T-cell (primary cell): Measurements from ENCODE around the gene LRRC4. TPM values are rescaled to one million over a fixed set of nuclear protein-coding genes. Genes with fewer than 3 reads are reported as not detected.

Source experiments
- ATAC-seq, 4 experiments: fragments of 200-7000 bp in 3 of 4; fragments of 150-1000 bp in 1 of 4; cut with Tn5 transposase; replicated peaks in 1 of 4; 1 replicate in 3 of 4; 2 replicates in 1 of 4; pipeline ENCODE4 v1.10.0; 2021; ENCODE audit warnings: moderate library complexity in 3 of 4, mild to moderate bottlenecking in 2 of 4, moderate number of reproducible peaks in 1 of 4
- CTCF ChIA-PET, 2 donors: fragments of 300-600 bp; sonication (Branson Sonifier 250); formaldehyde crosslinking; loops; one replicate each; lab custom pipeline; 2022; ENCODE audit warnings: antibody characterized with exemption in 2 of 2; lab: Charles Lee
- POLR2A ChIA-PET, 2 donors: fragments of 300-600 bp; sonication (Branson Sonifier 250); formaldehyde crosslinking; loops; one replicate each; lab custom pipeline; 2022; ENCODE audit warnings: antibody characterized with exemption in 2 of 2; lab: Charles Lee
- DNase-seq, 35 experiments: peaks; one replicate each; pipeline versions ENCODE4 v3.0.0 to v3.0.0-alpha.2; 2013 to 2023
- H3K27ac ChIP-seq: one replicate; pipeline ENCODE4 v1.5.1; 2013; ENCODE audit warnings: low read length
- H3K27me3 ChIP-seq, 2 experiments: replicated peaks in 1 of 2; 1 replicate in 1 of 2; 2 replicates in 1 of 2; pipeline versions ENCODE4 v1.6.1 to v1.7.0; 2013; ENCODE audit warnings: low read length in 1 of 2, mixed read lengths in 1 of 2; ENCODE audit not compliant: control insufficient read depth in 2 of 2, insufficient read depth in 2 of 2; ENCODE audit errors: extremely low read depth in 1 of 2
- H3K36me3 ChIP-seq, 2 donors: 1 replicate in 1 of 2; 2 replicates in 1 of 2; pipeline versions ENCODE4 v1.6.1 to v1.7.0; 2013; ENCODE audit warnings: low read length in 1 of 2; ENCODE audit not compliant: control insufficient read depth in 2 of 2, insufficient read depth in 1 of 2; ENCODE audit errors: extremely low read depth in 1 of 2
- H3K4me1 ChIP-seq, 2 experiments: 1 replicate in 1 of 2; 2 replicates in 1 of 2; pipeline versions ENCODE4 v1.6.1 to v1.7.0; 2013; ENCODE audit warnings: low read length in 2 of 2, mixed read lengths in 1 of 2; ENCODE audit not compliant: insufficient read depth in 2 of 2, control insufficient read depth in 1 of 2; ENCODE audit errors: extremely low read depth in 1 of 2
- H3K4me3 ChIP-seq, 2 donors: 1 replicate in 1 of 2; 2 replicates in 1 of 2; pipeline versions ENCODE4 v1.5.1 to v1.7.0; 2013; ENCODE audit warnings: mild to moderate bottlenecking in 2 of 2, low read length in 1 of 2, moderate library complexity in 1 of 2; ENCODE audit not compliant: control insufficient read depth in 1 of 2; ENCODE audit errors: extremely low read depth in 1 of 2
- H3K9me3 ChIP-seq: 2 replicates; pipeline ENCODE4 v1.7.0; 2013
- H3K27ac Mint-ChIP-seq, 2 donors: one replicate each; pipeline ENCODE4 v1.8.0; 2020 to 2021; ENCODE audit warnings: mild to moderate bottlenecking in 2 of 2, mixed read lengths in 2 of 2
- H3K27me3 Mint-ChIP-seq, 2 donors: one replicate each; pipeline ENCODE4 v1.8.0; 2021 to 2022; ENCODE audit warnings: mixed read lengths in 2 of 2
- H3K36me3 Mint-ChIP-seq: one replicate; pipeline ENCODE4 v1.8.0; 2021; ENCODE audit warnings: mixed read lengths
- H3K4me1 Mint-ChIP-seq, 3 donors: one replicate each; pipeline ENCODE4 v1.8.0; 2020 to 2022; ENCODE audit warnings: mixed read lengths in 3 of 3, mild to moderate bottlenecking in 1 of 3
- H3K4me3 Mint-ChIP-seq, 3 donors: one replicate each; pipeline ENCODE4 v1.8.0; 2020 to 2022; ENCODE audit warnings: mild to moderate bottlenecking in 3 of 3, mixed read lengths in 3 of 3, moderate library complexity in 3 of 3
- H3K9me3 Mint-ChIP-seq, 3 donors: one replicate each; pipeline ENCODE4 v1.8.0; 2020 to 2022; ENCODE audit warnings: mixed read lengths in 3 of 3
- WGBS: methylation state at CpG from one replicate; pipeline ENCODE4 v1.1.5; 2013; ENCODE audit warnings: missing lambda C conversion rate; ENCODE audit not compliant: insufficient coverage; 5-methylcytosine and 5-hydroxymethylcytosine counted together
- total RNA-seq, 35 experiments: library from RNA in 6 of 35; stranded (reverse) in 6 of 35; fragments of 120-200 nt in 1 of 35; gene quantifications; one replicate each; pipeline versions ENCODE4 v1.2.1 to v1.2.4 and lab custom pipeline; 2013 to 2026

The LRRC4 gene
- total RNA-seq, 5 donors from 2014 or later (not counting 1 experiment from before 2014, with no cell fraction given), result 0.07 to 0.77 (median 0.18) TPM; not detected in 2

DNA sequence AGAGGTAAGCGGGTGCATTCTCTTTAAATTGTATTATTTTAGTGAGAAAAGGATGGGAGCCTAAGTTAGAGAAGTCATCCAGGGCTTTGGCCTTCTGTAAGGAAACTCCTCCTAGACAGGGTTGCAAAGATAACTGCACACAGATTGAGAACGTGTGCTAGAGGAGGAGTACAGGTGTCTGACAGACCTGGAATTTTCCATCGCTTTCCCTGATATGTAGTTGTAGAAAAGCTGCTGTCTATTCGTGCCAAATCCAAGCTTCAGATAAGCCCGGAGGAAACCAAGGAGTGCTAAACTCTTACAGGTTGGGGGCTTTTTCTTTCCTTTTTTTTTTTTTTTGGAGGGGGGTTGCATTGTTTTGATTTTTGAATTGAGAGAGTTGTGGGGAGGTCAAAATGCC is 23.1 kb downstream of the LRRC4 start:
- Histone ChIP-seq H3K27ac (no peak overlapping the region), H3K9me3 (no peaks in the 10 kb centered on the region), H3K36me3 (peaks cover 0 to 18% of the 10 kb centered on the region in 2 donors), H3K27me3 (no peaks in the 10 kb centered on the region), H3K4me3 (no peak overlapping the region), H3K4me1 (peaks cover 2 to 6% of the 10 kb centered on the region in 2 experiments)
- no peak for DNase-seq
- no peak overlapping the region for H3K27ac Mint-ChIP-seq
- peaks cover 36% of the 10 kb centered on the region for H3K36me3 Mint-ChIP-seq
- ATAC-seq, result no peak
- H3K4me1 Mint-ChIP-seq, result peaks cover 11 to 15% (median 11%) of the 10 kb centered on the region in 3 donors
- H3K9me3 Mint-ChIP-seq, result no peaks in the 10 kb centered on the region
- H3K4me3 Mint-ChIP-seq, result no peak overlapping the region
- POLR2A ChIA-PET, result no interaction called here
- 96% methylated on average over 4 of the region's 5 CpGs for WGBS
- CTCF ChIA-PET, result no interaction called here
- H3K27me3 Mint-ChIP-seq, result no peaks in the 10 kb centered on the region

DNA sequence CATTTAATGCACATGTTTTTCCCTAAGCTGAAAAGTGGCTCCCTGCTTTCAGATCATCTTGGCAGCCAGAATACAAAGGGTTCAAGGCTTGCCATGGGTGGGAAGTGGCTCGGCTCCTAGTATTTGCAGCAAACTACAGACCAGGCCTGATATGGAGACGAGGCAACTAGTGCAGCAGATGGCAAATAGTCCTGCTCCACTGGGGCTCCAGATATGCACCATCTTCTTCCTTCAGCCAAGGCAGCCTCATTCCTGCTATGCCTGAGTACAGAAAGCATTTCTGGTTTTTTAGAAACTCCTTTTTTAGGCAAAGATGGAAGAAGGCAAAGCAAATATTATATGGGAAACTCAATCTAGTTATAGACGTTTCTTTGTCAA is 23.9 kb downstream of the LRRC4 start:
- H3K4me3 ChIP-seq, result no peak overlapping the region
- ChIA-PET POLR2A (no interaction called here), CTCF (no interaction called here)
- 100% methylated on average over 1 of the region's 3 CpGs for WGBS
- no peak for DNase-seq
- Mint-ChIP-seq H3K36me3 (peaks cover 31% of the 10 kb centered on the region), H3K4me3 (no peak overlapping the region), H3K27me3 (no peaks in the 10 kb centered on the region), H3K4me1 (peaks cover 20 to 24% (median 20%) of the 10 kb centered on the region in 3 donors), H3K27ac (no peak overlapping the region), H3K9me3 (no peaks in the 10 kb centered on the region)
- peaks cover 3 to 15% of the 10 kb centered on the region in 2 donors for H3K36me3 ChIP-seq
- H3K4me1 ChIP-seq, result peaks cover 2 to 6% of the 10 kb centered on the region in 2 experiments
- no peaks in the 10 kb centered on the region for H3K27me3 ChIP-seq
- no peak for ATAC-seq
- no peaks in the 10 kb centered on the region for H3K9me3 ChIP-seq
- no peak overlapping the region for H3K27ac ChIP-seq

DNA sequence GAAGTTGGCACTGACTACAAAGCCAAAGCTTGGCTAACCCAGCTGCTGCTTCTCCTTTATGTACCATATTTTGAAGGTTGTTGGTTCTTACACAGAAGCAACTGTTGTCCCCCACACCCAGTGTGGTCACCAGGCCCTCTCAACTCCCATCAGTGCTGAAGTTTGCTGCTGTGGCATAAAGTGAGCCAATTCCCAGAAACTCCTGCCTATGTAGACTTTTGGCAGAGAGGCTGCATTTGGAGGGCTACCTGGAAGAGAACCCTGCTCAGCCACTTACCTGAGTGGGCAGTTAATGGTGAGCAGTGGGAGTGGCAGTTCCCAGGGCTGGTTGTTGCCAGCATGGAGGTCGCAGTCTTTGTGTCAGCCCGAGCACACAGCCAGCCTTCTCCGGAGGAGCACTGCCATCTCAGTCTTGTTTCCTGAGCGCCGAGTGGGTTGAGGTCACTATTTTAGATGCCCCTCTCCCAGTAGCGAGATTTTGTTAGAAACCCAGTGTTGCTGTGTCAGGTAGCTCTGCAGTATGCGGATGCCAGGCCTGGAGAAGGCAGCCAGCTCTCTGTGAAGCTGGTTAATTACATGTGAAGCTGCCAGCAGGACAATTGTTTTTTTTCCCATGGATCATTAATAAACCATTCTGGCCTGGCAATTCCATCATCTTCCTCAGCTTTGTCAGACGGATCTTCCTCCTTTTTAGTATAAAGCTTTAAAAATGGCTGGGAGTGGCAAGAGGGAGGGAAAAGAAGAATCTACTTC is 24.5 kb downstream of the LRRC4 start:
- no peak overlapping the region for H3K27ac Mint-ChIP-seq
- peaks cover 24 to 29% (median 25%) of the 10 kb centered on the region in 3 donors for H3K4me1 Mint-ChIP-seq
- Histone ChIP-seq H3K27ac (no peak overlapping the region), H3K27me3 (no peaks in the 10 kb centered on the region), H3K9me3 (no peaks in the 10 kb centered on the region), H3K4me3 (no peak overlapping the region), H3K4me1 (peaks cover 2 to 6% of the 10 kb centered on the region in 2 experiments), H3K36me3 (peaks cover 3 to 12% of the 10 kb centered on the region in 2 donors)
- 97% methylated on average over 5 of the region's 8 CpGs for WGBS
- H3K36me3 Mint-ChIP-seq, result peaks cover 28% of the 10 kb centered on the region
- POLR2A ChIA-PET, result no interaction called here
- DNase-seq (no peak), ATAC-seq (no peak)
- H3K9me3 Mint-ChIP-seq, result no peaks in the 10 kb centered on the region
- CTCF ChIA-PET, result no interaction called here
- H3K4me3 Mint-ChIP-seq, result no peak overlapping the region
- no peaks in the 10 kb centered on the region for H3K27me3 Mint-ChIP-seq

DNA sequence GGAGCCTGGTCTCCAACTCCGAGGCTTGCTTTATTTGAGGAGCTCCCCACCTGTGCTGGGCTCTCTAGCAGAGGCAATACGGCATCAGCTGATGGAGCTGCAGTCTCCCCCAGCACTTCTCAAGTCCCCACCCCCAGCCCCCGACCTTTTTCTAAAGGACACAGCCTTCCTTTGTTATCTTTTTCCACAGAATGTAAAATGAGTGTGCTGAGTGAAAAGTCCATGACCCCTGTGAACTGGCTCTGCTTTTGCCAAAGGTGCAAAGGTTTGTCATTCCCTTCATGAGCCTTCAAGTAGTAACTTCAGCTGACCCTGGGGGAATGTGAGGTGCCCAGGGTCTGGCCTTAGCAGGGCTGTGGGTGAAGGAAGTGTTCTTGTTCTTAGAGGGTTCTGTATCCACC is 25.5 kb downstream of the LRRC4 start:
- Histone ChIP-seq H3K36me3 (peaks cover 3 to 12% of the 10 kb centered on the region in 2 donors), H3K27ac (no peak overlapping the region), H3K9me3 (no peaks in the 10 kb centered on the region), H3K4me1 (peaks cover 2 to 6% of the 10 kb centered on the region in 2 experiments), H3K27me3 (no peaks in the 10 kb centered on the region), H3K4me3 (no peak overlapping the region)
- Mint-ChIP-seq H3K4me1 (peaks cover 24 to 29% (median 28%) of the 10 kb centered on the region in 3 donors), H3K9me3 (no peaks in the 10 kb centered on the region), H3K36me3 (peaks cover 29% of the 10 kb centered on the region), H3K27ac (no peak overlapping the region), H3K27me3 (no peaks in the 10 kb centered on the region), H3K4me3 (no peak overlapping the region)
- no CpG with 5 or more reads among the region's 3 CpGs for WGBS
- DNase-seq (no peak), ATAC-seq (no peak)
- ChIA-PET POLR2A (no interaction called here), CTCF (interaction anchor here in 1 of 2 donors (1.0 kb wide), 1 partner anchor 13 kb away, joined by 3 read pairs; no protein-coding TSS in a partner anchor)

DNA sequence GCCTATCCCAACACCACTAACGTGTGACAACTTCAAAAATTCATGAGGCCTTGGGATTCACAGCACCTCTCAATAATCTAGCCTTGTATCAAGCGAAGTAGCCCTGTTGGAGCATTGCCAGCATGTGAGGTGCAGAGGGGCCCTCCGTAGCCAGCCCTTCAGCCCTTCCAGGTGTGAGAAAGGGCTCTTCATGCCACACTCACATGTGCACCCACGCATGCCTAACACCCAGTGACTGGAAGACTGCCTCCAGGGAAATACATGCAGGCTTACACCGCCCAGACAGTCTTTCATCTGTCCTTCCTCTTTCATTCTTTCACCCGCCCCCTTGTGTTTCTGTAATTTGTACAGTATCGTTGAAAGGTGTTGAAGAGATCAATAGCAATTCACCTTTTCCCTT is 26.1 kb downstream of the LRRC4 start:
- H3K36me3 Mint-ChIP-seq, result peaks cover 27% of the 10 kb centered on the region
- peaks cover 24 to 28% (median 25%) of the 10 kb centered on the region in 3 donors for H3K4me1 Mint-ChIP-seq
- no peak overlapping the region for H3K4me3 Mint-ChIP-seq
- ChIA-PET CTCF (interaction anchor here in 1 of 2 donors (1.0 kb wide), 1 partner anchor 14 kb away, joined by 3 read pairs; no protein-coding TSS in a partner anchor), POLR2A (interaction anchor here in 1 of 2 donors (0.6 kb wide), 1 partner anchor 335 kb away, joined by 4 read pairs; no protein-coding TSS in a partner anchor)
- H3K27me3 ChIP-seq, result no peaks in the 10 kb centered on the region
- peaks cover 2 to 6% of the 10 kb centered on the region in 2 experiments for H3K4me1 ChIP-seq
- H3K9me3 Mint-ChIP-seq, result no peaks in the 10 kb centered on the region
- H3K27me3 Mint-ChIP-seq, result no peaks in the 10 kb centered on the region
- no peak overlapping the region for H3K4me3 ChIP-seq
- DNase-seq, result no peak
- no peak overlapping the region for H3K27ac Mint-ChIP-seq
- no peaks in the 10 kb centered on the region for H3K9me3 ChIP-seq
- WGBS, result 100% methylated on average over 1 of the region's 7 CpGs
- peaks cover 3 to 9% of the 10 kb centered on the region in 2 donors for H3K36me3 ChIP-seq
- no peak for ATAC-seq
- H3K27ac ChIP-seq, result no peak overlapping the region

DNA sequence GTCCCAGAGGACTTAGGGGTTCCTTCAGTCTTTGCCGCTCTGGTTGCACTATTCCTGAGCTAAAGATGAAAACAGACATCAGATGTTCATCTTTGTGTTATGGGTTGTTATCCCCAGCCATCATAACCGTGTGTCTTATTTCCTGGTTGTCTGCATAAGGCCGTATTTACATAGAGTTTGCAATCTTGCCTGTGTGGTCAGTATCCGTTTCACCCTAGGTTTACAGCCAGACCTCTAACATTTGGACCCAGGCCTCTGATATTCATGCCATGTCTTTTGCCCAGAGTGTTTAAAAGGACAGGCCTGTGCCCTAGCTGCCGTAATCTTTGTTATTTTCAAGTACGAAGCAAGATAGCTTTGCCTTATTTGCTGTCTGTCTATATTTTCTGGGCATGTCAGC is 26.6 kb downstream of the LRRC4 start:
- no peak overlapping the region for H3K27ac Mint-ChIP-seq
- no peak for ATAC-seq
- H3K27me3 Mint-ChIP-seq, result no peaks in the 10 kb centered on the region

More for the DNA sequence above, 26.6 kb downstream of the LRRC4 start:
- Mint-ChIP-seq H3K4me1 (peaks cover 24 to 28% (median 24%) of the 10 kb centered on the region in 3 donors), H3K9me3 (no peaks in the 10 kb centered on the region), H3K36me3 (peaks cover 22% of the 10 kb centered on the region), H3K4me3 (no peak overlapping the region)
- Histone ChIP-seq H3K4me1 (peaks cover 2 to 6% of the 10 kb centered on the region in 2 experiments), H3K9me3 (no peaks in the 10 kb centered on the region), H3K27ac (no peak overlapping the region), H3K4me3 (no peak overlapping the region), H3K36me3 (peaks cover 3 to 9% of the 10 kb centered on the region in 2 donors), H3K27me3 (no peaks in the 10 kb centered on the region)
- POLR2A ChIA-PET, result interaction anchor here (0.5 to 0.6 kb wide), 2 partner anchors 84 to 334 kb away, joined by 4 to 12 read pairs; no protein-coding TSS in a partner anchor
- CTCF ChIA-PET, result no interaction called here
- no peak for DNase-seq
- WGBS, result 100% methylated on average over 4 of the region's 6 CpGs
